HG03442 (cell line): Measurements from ENCODE around the gene WDR38.
"Not testable (repeated sequence)": the region's sequence is repeated elsewhere in the genome, so short reads cannot be mapped to it uniquely, and the experiment has no call there.

Source experiments
- ATAC-seq: cut with Tn5 transposase; IDR thresholded peaks from one replicate; pipeline ENCODE4 v1.9.1; 2021; ENCODE audit warnings: mild to moderate bottlenecking, moderate library complexity; ENCODE audit not compliant: unreplicated experiment

Gene WDR38

DNA sequence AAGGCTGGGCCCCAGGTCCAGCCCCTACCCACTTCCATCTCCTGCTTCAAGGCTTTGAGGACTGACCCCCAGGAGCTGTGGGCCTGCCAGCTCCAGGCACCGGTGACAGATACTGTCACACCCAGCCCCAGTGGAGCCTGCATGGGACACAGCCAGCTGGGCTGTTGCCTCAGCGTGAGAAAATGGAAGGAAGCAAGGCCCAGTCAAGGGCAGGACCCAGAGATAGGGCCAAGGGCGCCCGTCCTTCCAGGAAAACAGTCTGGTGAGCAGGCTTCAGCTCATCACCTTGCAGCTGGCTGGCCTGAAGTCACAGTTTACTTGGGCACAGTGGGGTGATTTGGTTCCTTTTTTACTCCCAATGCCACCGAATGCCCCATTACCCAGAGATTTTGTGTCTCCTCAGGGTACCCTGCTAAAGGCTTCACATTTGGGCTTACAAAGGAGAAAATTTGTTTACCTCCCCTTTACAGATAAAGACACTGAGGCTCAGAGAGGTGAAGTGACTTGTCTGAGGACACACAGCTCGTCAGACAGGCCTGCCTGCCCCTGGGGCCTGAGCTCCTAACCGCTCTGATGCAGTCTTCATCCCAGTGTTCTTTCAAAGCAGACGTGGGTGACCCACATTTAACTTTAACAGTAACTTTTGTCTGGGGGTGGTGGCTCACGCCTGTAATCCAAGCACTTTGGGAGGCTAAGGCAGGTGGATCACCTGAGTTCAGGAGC, 21.5 kb upstream of the WDR38 start:
- ATAC-seq, result no peak

DNA sequence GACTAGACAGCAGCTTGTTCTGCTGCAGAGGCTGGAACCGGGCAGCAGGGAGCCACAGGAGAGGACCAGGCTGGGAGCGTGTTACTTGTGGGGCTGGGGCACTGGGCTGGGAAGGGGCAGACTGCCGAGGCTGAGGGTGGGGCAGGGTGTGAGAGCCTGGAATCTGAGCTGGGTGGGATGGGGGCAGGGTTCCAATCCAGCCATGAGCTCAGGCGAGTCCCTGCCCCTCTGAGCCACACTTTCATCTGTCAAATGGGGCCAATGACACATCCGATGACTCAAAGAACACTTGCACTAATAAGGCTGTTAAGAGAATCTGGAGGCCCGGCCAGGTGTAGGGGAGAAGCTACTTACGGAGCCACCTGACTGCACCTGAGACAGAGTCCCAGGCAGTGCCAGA, 18.7 kb upstream of the WDR38 start:
- no peak for ATAC-seq

DNA sequence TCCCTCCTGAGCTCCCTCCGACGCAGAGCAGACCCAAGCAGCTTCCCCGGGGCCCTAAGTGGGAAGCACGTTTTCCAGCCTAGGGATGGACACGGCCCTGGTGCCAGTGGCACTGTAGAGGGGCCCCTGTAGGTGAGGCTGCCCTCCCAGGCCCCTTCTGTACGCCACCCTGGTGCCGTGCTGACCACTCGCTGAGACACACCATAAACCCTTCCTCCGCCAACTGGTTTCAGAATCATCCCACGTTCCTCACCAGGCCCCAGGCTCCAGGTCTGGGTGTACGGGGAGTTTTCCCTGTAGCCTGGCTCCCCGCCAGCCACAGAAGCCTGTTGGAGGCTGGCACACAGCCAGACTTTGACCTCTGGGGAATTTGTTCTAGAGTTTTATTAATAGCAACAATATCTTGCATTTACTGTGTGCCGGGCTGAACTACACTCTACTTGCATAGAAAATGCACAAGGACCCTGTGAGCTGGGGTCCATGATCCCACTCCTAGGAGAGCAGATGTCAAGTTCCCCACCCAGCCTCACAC, 18.2 kb upstream of the WDR38 start:
- ATAC-seq, result no peak

- ATAC-seq, result not testable (repeated sequence)
These were observed 15.1 kb upstream of the WDR38 start for GRCh38 chr9:124838132-124838531.

- ATAC-seq, result not testable (repeated sequence)
These were observed 14.5 kb upstream of the WDR38 start for GRCh38 chr9:124838567-124839275.

DNA sequence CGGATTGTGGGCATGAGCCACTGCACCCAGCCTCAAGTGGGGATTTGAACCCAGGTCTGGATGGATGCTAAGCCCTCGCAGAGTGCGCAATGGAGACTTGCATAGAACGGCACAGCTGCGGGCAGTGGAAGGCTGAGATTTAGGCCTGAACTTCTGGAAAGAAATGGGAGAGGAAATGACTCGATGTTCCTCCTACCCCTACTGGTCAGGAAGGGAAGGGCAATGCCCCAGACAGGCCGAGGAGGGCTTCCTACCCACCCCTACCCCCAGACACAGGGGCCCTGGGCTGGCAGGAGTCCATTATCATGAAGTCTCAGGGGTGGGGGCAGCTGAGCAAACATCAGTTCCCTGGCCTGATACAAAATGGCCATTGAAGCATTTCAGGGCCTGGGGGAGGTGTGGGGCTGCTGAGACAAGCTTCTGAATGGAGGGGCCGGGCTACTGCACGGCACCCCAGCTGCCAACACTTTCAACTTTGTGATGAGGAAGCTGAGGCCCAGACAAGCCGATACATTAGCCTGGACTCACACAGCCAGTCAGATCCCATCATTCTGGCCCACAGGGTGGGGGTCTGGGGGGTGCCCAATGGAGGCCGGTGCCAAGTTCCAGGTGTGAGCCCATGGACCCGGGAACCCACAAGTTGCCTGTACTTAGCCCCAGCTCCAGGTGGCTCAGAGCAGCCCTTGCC, 13.5 kb upstream of the WDR38 start:
- no peak for ATAC-seq

- no peak for ATAC-seq
These were observed 12.9 kb upstream of the WDR38 start for GRCh38 chr9:124840300-124840833.

DNA sequence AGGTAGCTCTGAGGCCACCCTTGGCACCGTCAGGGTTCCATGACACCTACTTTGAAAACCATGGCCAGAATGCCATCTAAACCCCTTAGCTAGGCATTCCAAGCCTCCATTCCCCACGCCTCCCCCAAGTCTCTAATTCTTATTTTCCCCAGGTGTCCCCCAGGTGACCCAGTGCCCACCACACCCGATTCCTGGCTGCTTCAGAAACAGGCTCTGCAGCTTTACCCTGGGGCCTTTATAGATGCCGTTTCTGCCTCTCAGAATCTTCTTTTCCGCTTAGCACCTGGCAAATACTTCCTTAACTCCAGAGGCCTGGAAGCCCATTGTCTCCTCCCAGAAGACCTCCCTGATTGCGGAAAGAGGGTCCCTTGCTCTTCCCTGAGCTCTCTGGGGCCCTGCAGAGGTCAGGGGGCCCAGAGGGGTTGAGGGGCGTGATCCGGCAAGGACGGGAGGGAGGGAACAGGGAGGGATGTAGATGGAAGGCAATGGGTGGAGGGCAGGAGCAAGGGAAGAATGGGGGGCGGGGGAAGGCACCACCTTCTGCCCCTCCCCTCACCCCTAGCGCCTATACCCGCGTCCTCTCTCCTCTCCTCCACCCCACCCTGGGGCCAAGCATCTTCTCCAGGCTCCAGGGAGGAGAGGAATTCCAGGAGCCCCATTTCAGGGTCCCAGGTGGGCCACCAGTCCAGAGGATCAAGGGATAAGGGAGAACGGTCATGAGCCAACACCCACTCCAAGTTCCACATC, 12.0 kb upstream of the WDR38 start:
- no peak for ATAC-seq

DNA sequence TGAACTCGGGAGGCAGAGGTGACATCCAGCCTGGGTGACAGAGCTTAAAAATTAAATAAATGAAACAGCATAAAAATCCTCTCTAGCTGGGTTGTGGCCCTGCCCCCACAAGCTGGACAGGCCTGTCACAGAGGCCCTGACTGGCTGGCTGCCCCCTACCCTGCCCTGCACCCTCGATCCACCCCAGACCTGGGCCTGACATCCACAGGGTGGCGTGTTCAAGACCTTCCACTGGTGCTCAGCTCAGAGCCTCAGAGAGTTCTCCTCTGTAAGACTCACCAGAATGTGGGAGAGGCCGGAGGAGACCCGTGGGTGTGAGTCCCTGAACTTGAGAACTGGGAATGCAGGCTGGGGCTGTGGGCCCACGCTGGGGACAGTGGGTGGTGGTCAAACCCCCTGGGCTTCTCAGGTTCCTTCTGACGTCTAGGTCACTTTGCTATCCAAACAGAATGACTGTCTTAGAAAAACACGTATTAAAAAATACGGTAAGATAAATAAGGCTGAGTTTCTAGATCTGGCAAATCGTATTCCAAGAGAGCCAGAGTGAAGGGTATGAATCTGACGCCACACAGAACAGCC, 9.7 kb upstream of the WDR38 start:
- no peak for ATAC-seq

GRCh38 chr9:124844291-124844690, 9.0 kb upstream of the WDR38 start:
- ATAC-seq, result no peak

GRCh38 chr9:124846467-124846866, 6.8 kb upstream of the WDR38 start:
- not testable (repeated sequence) for ATAC-seq

DNA sequence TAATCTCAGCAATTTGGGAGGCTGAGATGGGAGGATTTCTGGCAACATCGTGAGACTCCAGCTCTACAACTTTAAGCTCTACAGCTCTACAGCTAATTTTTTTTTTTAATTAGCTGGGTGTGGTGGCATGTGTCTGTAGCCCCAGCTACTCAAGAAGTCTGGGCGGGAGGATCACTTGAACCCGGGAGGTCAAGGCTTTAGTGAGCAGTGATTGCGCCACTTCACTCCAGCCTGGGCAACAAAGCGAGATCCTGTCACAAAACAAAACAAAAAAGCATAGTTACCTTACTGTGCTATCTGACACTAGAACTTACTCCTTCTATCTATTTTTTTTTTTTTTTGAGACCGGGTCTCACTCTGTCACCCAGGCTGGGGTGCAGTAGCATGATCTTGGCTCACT, 6.3 kb upstream of the WDR38 start:
- ATAC-seq, result no peak

DNA sequence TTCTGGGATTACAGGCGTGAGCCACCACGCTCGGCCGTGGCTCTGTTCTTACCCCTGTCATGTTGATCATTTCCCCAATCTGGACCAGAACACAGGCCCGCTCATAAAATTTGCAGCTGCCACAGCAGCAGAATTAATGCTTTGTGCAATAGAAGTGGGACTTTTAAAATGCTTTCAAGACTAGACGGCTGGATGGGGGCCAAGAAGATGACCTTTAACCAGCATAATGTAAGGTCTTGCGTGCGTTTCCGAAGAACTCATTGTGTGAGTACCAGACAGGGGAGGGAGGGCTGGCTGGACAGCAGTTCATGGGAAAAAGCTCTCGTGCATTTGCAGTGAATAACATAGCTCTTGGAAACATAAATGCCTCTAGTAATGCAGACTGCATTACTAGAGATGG, 3.5 kb upstream of the WDR38 start:
- ATAC-seq, result no peak

DNA sequence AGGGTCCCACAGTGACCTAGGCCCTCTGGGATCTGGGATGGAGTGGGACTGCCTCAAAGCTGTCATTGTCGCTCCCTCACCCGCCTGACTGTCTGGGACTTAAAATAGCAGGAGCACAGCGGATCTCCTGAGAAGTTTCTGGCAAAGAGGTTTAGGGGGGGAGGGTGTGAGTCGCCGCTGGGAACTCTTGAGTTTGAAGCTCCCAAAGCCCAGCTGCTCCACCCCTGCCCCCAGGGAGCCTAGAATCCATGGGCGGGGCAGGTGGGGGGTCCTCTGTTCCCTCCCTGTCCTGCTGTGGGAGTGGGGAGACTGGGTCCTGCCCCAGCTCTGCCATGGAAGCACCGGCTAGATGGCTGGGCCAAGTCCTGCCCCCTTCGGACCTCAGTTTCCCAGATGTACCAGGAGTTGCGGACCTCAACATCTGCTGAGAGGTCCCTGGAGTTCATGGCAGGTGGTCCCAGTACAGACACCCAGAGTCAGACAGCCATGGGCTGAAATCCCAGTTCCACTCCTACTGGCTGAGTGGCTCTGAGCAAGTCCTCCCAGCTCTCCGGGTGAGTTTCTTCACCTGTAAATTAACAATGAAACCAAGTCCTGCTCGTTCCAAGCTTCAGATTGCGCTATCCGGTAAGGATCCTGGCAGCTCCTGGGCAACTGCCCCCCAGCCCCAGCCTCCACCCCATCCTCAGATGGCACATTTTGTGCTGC, 985 bp upstream of the WDR38 start:
- no peak for ATAC-seq

DNA sequence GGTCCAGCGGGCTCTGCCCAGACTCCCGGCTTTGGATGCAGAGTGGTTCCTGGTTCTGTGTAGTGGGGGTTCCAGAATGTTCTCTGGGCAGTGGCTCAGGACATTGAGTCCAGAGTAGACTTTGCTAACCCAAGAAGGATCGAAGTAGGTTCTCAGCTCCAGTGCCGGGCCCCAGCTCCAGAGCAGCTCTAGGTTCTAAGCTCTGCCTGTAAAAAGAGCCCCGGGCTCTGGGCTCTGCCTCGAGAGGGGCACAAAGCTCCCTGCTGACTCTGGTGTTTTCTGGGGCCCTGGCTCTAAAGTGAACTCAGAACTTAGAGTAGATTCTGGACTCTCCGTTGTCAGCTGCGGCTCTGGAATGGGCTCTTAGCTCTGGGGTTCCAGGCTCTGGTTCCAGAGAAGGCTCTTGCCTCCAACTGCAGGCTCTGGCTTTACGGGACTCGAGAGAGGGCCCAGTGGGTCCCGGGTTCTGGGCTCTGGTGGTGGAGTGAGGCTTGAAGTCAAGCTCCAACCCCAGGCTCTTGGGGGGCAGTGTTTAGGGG, 414 bp downstream of the WDR38 start:
- ATAC-seq, result no peak

DNA sequence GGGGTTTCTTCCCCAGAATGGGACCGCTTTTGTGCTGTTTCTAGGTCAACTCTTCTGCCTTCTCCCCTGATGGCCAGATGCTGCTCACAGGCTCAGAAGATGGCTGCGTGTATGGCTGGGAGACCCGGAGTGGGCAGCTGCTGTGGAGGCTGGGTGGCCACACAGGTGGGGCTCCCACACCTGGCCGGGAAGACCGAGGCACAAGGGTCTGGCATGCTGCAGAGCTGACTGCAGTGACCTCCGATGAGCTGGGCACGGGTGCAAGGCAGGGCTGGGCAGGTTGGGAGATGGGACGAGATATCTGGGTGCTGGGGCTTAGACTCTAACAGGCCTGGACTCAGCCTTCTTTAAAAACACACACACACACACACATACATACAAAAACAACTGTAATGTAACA, 901 bp downstream of the WDR38 start:
- no peak for ATAC-seq

GRCh38 chr9:124854822-124855221, 1.6 kb downstream of the WDR38 start:
- ATAC-seq, result no peak

DNA sequence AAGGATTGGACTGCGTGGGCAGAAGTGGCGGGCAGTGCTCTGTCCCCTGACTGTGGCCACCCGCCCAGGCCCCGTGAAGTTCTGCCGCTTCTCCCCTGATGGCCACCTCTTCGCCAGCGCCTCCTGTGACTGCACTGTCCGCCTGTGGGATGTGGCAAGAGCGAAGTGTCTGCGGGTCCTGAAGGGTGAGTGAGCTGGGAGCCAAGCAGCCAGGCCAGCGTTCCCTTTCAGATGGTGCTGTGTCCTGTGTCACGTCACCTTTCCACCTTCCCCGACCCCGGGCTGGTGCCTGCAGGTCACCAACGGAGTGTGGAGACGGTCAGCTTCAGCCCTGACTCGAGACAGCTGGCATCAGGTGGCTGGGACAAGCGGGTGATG, 2.3 kb downstream of the WDR38 start:
- no peak for ATAC-seq

GRCh38 chr9:124855944-124856765, 2.9 kb downstream of the WDR38 start:
- ATAC-seq, result no peak
